Lung (tissue), 12 donors: ENCODE results near the gene P2RX7. TPM values are rescaled to one million over a fixed set of nuclear protein-coding genes. Genes with fewer than 3 reads are reported as not detected.

ENCODE experiments used
- ATAC-seq: fragments of 200-7000 bp; cut with Tn5 transposase; one replicate; pipeline ENCODE4 v1.9.1; 2020; ENCODE audit warnings: moderate number of reproducible peaks; ENCODE audit not compliant: insufficient read depth, low FRiP score
- DNase-seq, 3 donors: peaks; one replicate each; pipeline ENCODE4 v3.0.0-alpha.2; 2013 to 2017
- H3K27ac ChIP-seq, 2 donors: one replicate each; pipeline ENCODE4 v1.5.1; 2013; ENCODE audit warnings: mild to moderate bottlenecking in 2 of 2, moderate library complexity in 2 of 2, control low read depth in 1 of 2, inconsistent platforms in 1 of 2, low read depth in 1 of 2, low read length in 1 of 2
- H3K27me3 ChIP-seq, 3 donors: one replicate each; pipeline ENCODE4 v1.5.1; 2013; ENCODE audit warnings: low read length in 2 of 3; ENCODE audit not compliant: control insufficient read depth in 3 of 3, insufficient read depth in 3 of 3
- H3K36me3 ChIP-seq, 4 donors: one replicate each; pipeline ENCODE4 v1.5.1; 2013; ENCODE audit warnings: low read length in 4 of 4, mild to moderate bottlenecking in 1 of 4, moderate library complexity in 1 of 4; ENCODE audit not compliant: control insufficient read depth in 4 of 4, insufficient read depth in 4 of 4
- H3K4me1 ChIP-seq, 5 donors: one replicate each; pipeline ENCODE4 v1.5.1; 2013; ENCODE audit warnings: low read length in 5 of 5, mild to moderate bottlenecking in 2 of 5, moderate library complexity in 1 of 5; ENCODE audit not compliant: control insufficient read depth in 5 of 5, insufficient read depth in 5 of 5
- H3K4me3 ChIP-seq: one replicate; pipeline ENCODE4 v1.5.1; 2013; ENCODE audit warnings: mild to moderate bottlenecking, control low read depth, moderate library complexity
- H3K9ac ChIP-seq, 2 donors: one replicate each; pipeline ENCODE4 v1.5.1; 2013; ENCODE audit warnings: low read length in 2 of 2, control low read depth in 1 of 2; ENCODE audit not compliant: insufficient read depth in 1 of 2
- H3K9me3 ChIP-seq, 4 donors: one replicate each; pipeline ENCODE4 v1.5.1; 2013; ENCODE audit warnings: low read length in 3 of 4, mild to moderate bottlenecking in 1 of 4, moderate library complexity in 1 of 4; ENCODE audit not compliant: control insufficient read depth in 4 of 4, insufficient read depth in 3 of 4
- WGBS, 2 donors: extraction: QIAGEN DNeasy Blood & Tissue Kit; methylation state at CpG; one replicate each; pipeline ENCODE4 v1.1.7; 2013; 5-methylcytosine and 5-hydroxymethylcytosine counted together
- polyA plus RNA-seq, 2 donors: library from polyadenylated mRNA; stranded (reverse); fragments of 200-250 nt; gene quantifications; one replicate each; pipeline ENCODE4 v1.2.1, GENCODE V29; 2013
- total RNA-seq, 2 donors: library from RNA; depleted of rRNA in 1 of 2; stranded (reverse); fragments of >200 nt in 1 of 2; gene quantifications; one replicate each; pipeline ENCODE4 v1.2.1, GENCODE V29; 2014 to 2021
- TF ChIP-seq, protein P1 (sequence below): IDR thresholded peaks from 2 replicates; pipeline ENCODE4 v1.5.1; 2012; ENCODE audit warnings: mild to moderate bottlenecking; ENCODE audit errors: control extremely low read depth, extremely low read depth
- donor health status: control.
- donor health status: control.
- donor health status: Bipolar disorder and iron deficiency.
- donor health status: healthy.
- donor health status: DM: yes; HTN: yes; CAD: no.

The P2RX7 gene
- total and polyA plus RNA-seq, 4 donors: 5.3 to 17.1 (median 8.3) TPM

DNA sequence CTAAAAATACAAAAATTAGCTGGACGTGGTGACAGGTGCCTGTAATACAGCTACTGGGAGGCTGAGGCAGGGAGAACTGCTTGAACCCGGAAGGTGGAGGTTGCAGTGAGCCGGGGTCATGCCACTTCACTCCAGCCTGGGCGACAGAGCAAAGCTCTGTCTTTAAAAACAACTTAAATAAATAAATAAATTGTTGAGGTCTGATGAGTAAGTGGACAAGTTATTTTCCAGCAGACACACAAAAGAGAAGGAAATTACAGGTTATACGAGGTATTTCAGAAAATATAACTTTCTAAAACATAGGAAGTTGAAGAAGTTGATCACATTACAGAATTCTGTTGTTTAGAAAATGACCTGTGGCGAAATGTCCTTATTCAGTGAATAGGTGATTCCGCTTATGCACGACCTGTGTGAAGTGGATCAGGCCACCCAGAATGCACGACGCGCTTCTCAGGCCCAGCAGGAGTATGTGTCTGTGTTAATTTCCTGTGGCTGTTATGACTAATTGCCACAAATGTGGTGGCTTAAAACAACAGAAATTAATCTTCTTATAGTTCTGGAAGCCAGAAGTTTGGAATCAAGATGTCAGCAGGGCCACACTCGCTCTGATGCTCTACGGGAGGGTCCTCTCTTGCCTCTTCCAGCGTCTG, 38.1 kb downstream of the P2RX7 start:
- Histone ChIP-seq H3K9me3 (no peaks in the 10 kb centered on the region), H3K4me1 (peaks cover 0 to 12% (median 4%) of the 10 kb centered on the region in 5 donors), H3K27ac (no peak overlapping the region), H3K9ac (no peak overlapping the region), H3K27me3 (no peaks in the 10 kb centered on the region), H3K36me3 (peaks cover 0 to 4% (median 0%) of the 10 kb centered on the region in 4 donors), H3K4me3 (no peak overlapping the region)
- no peak for ATAC-seq
- TF ChIP-seq, protein P1, sequence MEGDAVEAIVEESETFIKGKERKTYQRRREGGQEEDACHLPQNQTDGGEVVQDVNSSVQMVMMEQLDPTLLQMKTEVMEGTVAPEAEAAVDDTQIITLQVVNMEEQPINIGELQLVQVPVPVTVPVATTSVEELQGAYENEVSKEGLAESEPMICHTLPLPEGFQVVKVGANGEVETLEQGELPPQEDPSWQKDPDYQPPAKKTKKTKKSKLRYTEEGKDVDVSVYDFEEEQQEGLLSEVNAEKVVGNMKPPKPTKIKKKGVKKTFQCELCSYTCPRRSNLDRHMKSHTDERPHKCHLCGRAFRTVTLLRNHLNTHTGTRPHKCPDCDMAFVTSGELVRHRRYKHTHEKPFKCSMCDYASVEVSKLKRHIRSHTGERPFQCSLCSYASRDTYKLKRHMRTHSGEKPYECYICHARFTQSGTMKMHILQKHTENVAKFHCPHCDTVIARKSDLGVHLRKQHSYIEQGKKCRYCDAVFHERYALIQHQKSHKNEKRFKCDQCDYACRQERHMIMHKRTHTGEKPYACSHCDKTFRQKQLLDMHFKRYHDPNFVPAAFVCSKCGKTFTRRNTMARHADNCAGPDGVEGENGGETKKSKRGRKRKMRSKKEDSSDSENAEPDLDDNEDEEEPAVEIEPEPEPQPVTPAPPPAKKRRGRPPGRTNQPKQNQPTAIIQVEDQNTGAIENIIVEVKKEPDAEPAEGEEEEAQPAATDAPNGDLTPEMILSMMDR: no peak
- WGBS, 2 donors: 82% methylated on average over 14 of the region's 14 CpGs
- no peak for DNase-seq

DNA sequence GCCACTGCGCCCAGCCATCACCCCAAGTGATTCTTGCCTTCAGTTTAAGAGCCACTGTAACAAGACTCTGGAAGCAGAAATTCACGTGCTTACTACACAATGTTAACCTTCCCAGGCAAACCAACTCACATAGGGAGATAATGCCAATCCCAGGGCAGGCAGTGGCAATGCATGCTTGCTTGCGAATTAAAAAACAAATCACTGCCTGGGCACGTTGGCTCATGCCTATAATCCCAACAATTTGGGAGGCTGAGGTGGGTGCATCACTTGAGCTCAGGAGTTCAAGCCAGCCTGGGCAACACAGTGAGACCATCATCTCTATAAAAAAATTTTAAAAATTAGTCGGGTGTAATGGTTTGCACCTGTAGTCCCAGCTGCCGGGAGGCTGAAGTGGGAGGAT, 39.5 kb downstream of the P2RX7 start:
- H3K9ac ChIP-seq: no peak overlapping the region
- TF ChIP-seq, protein P1: no peak
- H3K4me1 ChIP-seq: peaks cover 0 to 12% (median 4%) of the 10 kb centered on the region in 5 donors
- H3K9me3 ChIP-seq: no peaks in the 10 kb centered on the region
- DNase-seq: no peak
- H3K27me3 ChIP-seq: no peaks in the 10 kb centered on the region
- WGBS, 2 donors: 94 to 98% methylated on average over 6 of the region's 6 CpGs
- peaks cover 0 to 3% (median 0%) of the 10 kb centered on the region in 4 donors for H3K36me3 ChIP-seq
- no peak for ATAC-seq
- no peak overlapping the region for H3K4me3 ChIP-seq
- no peak overlapping the region for H3K27ac ChIP-seq

DNA sequence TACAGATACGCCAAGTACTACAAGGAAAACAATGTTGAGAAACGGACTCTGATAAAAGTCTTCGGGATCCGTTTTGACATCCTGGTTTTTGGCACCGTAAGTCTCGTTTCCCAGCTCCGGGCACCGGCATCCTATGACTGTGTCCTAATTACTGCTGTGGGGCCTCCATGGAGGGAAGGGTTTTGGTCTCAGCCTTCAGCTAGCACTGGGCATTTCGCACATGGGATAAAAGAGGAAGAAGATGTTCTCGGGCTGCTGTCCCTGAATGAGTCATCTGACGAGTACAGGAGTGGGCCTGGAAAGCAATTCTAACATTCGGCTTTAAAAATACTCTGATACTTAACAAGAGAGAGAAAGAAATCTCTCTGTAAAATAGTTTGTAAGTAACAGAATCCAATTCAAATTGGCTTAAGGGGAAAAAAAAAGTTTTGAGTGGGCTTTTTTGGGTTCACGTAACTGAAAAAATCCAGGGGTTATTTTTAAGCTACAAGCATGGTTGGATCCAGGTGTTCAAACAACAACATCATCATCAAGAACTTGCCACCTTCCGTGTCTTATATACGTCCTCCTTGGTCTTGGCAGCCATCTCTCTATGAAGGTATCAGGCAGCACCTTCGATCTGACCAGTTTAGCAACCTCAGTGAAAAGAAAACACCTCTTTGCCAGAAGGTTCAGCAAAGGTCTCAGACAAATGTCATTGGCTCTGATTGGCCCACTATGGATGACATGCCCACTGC, 42.9 kb downstream of the P2RX7 start:
- Histone ChIP-seq H3K36me3 (peaks cover 0 to 5% (median 0%) of the 10 kb centered on the region in 4 donors), H3K4me1 (peaks cover 0 to 12% (median 4%) of the 10 kb centered on the region in 5 donors), H3K27ac (no peak overlapping the region), H3K9me3 (no peaks in the 10 kb centered on the region), H3K27me3 (no peaks in the 10 kb centered on the region), H3K9ac (no peak overlapping the region), H3K4me3 (no peak overlapping the region)
- peak; percentile 62 for ATAC-seq
- TF ChIP-seq, protein P1: no peak
- whole genome bisulfite sequencing, 2 donors: 67 to 80% methylated on average over 16 of the region's 16 CpGs
- peak in 1 of 3 donors; percentile 14 for DNase-seq
